Activated naive CD4-positive, alpha-beta T cell treated with anti-CD3 and anti-CD28 coated beads, Interleukin-2, amount 50 U/mL, for 24 hours (primary cell): ENCODE data around the gene ANKK1.

Source experiments
- H3K27ac Mint-ChIP-seq: one replicate; pipeline ENCODE4 v1.8.0; 2021; ENCODE audit warnings: mild to moderate bottlenecking, mixed read lengths
- H3K27me3 Mint-ChIP-seq: one replicate; pipeline ENCODE4 v1.8.0; 2021; ENCODE audit warnings: mixed read lengths
- H3K36me3 Mint-ChIP-seq: one replicate; pipeline ENCODE4 v1.8.0; 2021; ENCODE audit warnings: mixed read lengths
- H3K4me1 Mint-ChIP-seq: one replicate; pipeline ENCODE4 v1.8.0; 2021; ENCODE audit warnings: mixed read lengths
- H3K4me3 Mint-ChIP-seq: one replicate; pipeline ENCODE4 v1.8.0; 2021; ENCODE audit warnings: mild to moderate bottlenecking, mixed read lengths
- H3K9me3 Mint-ChIP-seq: one replicate; pipeline ENCODE4 v1.8.0; 2021; ENCODE audit warnings: mixed read lengths

ANKK1 gene

GRCh38 chr11:113395782-113396336, 8.3 kb downstream of the ANKK1 start:
- H3K4me3 Mint-ChIP-seq = no peak overlapping the region
- H3K27me3 Mint-ChIP-seq = no peaks in the 10 kb centered on the region
- H3K36me3 Mint-ChIP-seq = no peaks in the 10 kb centered on the region
- no peak overlapping the region for H3K27ac Mint-ChIP-seq
- H3K9me3 Mint-ChIP-seq = no peaks in the 10 kb centered on the region
- no peaks in the 10 kb centered on the region for H3K4me1 Mint-ChIP-seq

- no peak overlapping the region for H3K27ac Mint-ChIP-seq
- H3K36me3 Mint-ChIP-seq = no peaks in the 10 kb centered on the region
Measured at GRCh38 chr11:113396690-113397089, 9.1 kb downstream of the ANKK1 start.

GRCh38 chr11:113397212-113397611, 9.6 kb downstream of the ANKK1 start:
- Mint-ChIP-seq H3K4me1 (no peaks in the 10 kb centered on the region), H3K4me3 (no peak overlapping the region), H3K27me3 (no peaks in the 10 kb centered on the region), H3K36me3 (no peaks in the 10 kb centered on the region), H3K9me3 (no peaks in the 10 kb centered on the region), H3K27ac (no peak overlapping the region)

More at GRCh38 chr11:113396690-113397089, 9.1 kb downstream of the ANKK1 start:
- Mint-ChIP-seq H3K9me3 (no peaks in the 10 kb centered on the region), H3K27me3 (no peaks in the 10 kb centered on the region), H3K4me3 (no peak overlapping the region), H3K4me1 (no peaks in the 10 kb centered on the region)

GRCh38 chr11:113397821-113398220, 10.2 kb downstream of the ANKK1 start:
- Mint-ChIP-seq H3K36me3 (no peaks in the 10 kb centered on the region), H3K4me1 (no peaks in the 10 kb centered on the region), H3K9me3 (no peaks in the 10 kb centered on the region), H3K27me3 (no peaks in the 10 kb centered on the region), H3K4me3 (no peak overlapping the region), H3K27ac (no peak overlapping the region)

DNA sequence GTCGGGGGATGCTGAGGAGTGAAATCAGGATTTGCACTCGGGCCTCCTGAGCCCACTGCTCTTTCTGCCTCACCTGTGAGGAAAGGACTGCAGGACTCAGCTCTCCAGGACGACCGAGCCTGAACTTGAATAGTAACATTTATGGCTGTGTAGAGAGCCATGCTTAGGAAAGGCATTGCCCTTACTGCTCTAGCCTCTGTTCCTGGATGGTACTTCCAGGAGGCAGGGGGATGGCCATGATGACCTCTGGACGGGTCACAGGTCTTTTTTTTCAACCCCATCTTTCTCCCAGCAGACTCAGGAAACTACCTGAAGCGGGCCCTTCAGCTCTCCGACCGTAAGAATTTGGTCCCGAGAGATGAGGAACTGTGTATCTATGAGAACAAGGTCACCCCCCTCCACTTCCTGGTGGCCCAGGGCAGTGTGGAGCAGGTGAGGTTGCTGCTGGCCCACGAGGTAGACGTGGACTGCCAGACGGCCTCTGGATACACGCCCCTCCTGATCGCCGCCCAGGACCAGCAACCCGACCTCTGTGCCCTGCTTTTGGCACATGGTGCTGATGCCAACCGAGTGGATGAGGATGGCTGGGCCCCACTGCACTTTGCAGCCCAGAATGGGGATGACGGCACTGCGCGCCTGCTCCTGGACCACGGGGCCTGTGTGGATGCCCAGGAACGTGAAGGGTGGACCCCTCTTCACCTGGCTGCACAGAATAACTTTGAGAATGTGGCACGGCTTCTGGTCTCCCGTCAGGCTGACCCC, 11.3 kb downstream of the ANKK1 start:
- no peaks in the 10 kb centered on the region for H3K4me1 Mint-ChIP-seq
- H3K9me3 Mint-ChIP-seq = no peaks in the 10 kb centered on the region
- no peaks in the 10 kb centered on the region for H3K27me3 Mint-ChIP-seq
- no peak overlapping the region for H3K4me3 Mint-ChIP-seq
- H3K27ac Mint-ChIP-seq = no peak overlapping the region
- no peaks in the 10 kb centered on the region for H3K36me3 Mint-ChIP-seq

DNA sequence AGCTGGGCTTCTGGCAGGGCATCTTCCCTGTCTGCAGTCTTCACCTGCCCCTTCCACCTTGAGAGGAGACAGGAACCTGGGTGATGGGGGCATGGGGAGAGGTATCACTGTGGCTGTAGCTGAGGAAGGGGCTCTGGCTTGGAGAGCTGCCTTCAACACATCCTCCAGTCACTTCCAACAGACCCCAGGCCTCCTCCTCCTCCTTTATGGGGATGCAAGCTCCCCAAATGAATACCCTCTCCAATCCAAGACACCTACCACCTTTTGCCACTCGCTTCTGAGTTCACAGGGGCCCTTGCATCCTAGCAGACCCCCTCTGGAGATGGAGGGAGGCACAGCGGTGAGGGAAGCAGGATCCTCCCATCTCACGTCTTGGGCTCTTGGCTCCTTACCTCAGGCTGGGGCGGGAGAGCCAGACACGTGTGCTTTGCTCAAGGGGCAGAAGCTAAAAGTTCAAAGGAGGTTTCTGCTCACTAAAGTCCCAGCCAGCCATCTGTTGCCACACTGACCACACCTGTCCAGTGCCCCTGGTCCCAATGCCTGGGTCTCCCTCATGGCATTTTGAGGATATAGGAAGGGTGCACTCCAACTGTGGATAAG, 13.2 kb downstream of the ANKK1 start:
- Mint-ChIP-seq H3K27me3 (no peaks in the 10 kb centered on the region), H3K36me3 (no peaks in the 10 kb centered on the region)

DNA sequence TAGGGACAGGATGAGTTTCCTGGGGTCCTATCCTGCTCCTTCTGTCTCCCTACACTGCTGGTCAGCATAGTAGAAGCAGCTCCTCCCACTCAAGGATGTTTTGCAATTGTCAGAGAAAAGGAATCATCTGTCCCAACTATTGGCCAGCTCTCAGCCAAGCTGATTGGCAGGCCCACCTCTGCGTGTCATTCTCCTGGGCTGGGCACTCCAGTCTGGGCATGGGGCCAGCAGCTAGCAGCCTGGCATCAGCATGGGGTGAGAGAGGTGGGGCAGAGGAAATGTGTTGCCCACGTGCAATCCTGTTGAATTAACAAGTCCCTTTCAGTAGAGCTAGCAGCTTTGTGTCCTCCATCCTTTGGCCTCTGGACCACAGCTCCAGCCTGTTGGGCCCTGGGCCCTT, 14.1 kb downstream of the ANKK1 start:
- H3K36me3 Mint-ChIP-seq = no peaks in the 10 kb centered on the region
- H3K27me3 Mint-ChIP-seq = no peaks in the 10 kb centered on the region
- H3K4me3 Mint-ChIP-seq = no peak overlapping the region
- H3K4me1 Mint-ChIP-seq = no peaks in the 10 kb centered on the region
- no peak overlapping the region for H3K27ac Mint-ChIP-seq
- H3K9me3 Mint-ChIP-seq = no peaks in the 10 kb centered on the region

More for the DNA sequence above, 13.2 kb downstream of the ANKK1 start:
- no peaks in the 10 kb centered on the region for H3K9me3 Mint-ChIP-seq
- H3K27ac Mint-ChIP-seq = no peak overlapping the region
- no peak overlapping the region for H3K4me3 Mint-ChIP-seq
- no peaks in the 10 kb centered on the region for H3K4me1 Mint-ChIP-seq

DNA sequence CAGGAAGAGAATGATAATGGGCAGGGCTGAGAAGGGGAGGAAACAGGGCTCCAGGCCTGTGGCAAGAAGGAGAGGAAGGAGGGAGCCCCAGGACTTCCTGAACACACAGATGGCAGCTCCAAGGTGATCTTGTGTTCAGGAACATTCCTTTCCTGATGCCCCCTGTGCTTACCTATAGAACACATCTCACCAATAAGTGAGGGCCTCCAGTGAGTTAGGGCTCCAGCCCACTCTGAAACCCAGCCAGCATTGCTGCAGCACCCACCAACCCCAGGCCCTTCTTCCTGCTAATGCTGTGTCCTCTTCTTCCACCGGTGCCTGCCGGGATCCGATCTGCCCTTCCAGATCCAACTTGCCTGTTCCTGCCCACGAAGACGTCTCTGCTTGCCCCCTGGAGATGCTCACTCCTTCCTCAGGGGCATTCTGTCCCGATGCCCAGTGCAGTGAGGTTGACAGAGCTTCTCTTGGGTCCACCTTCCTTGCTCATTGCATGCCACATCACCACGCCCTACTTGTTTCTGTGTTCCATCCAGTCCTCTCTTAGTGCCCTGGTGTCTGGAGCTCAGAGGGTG, 17.4 kb downstream of the ANKK1 start:
- Mint-ChIP-seq H3K9me3 (no peaks in the 10 kb centered on the region), H3K27me3 (no peaks in the 10 kb centered on the region), H3K36me3 (no peaks in the 10 kb centered on the region), H3K4me1 (no peaks in the 10 kb centered on the region), H3K4me3 (no peak overlapping the region), H3K27ac (no peak overlapping the region)

- no peak overlapping the region for H3K27ac Mint-ChIP-seq
- H3K4me1 Mint-ChIP-seq = no peaks in the 10 kb centered on the region
- no peaks in the 10 kb centered on the region for H3K27me3 Mint-ChIP-seq
- no peak overlapping the region for H3K4me3 Mint-ChIP-seq
- H3K36me3 Mint-ChIP-seq = no peaks in the 10 kb centered on the region
- H3K9me3 Mint-ChIP-seq = no peaks in the 10 kb centered on the region
Measured at GRCh38 chr11:113405724-113406478, 18.3 kb downstream of the ANKK1 start.

DNA sequence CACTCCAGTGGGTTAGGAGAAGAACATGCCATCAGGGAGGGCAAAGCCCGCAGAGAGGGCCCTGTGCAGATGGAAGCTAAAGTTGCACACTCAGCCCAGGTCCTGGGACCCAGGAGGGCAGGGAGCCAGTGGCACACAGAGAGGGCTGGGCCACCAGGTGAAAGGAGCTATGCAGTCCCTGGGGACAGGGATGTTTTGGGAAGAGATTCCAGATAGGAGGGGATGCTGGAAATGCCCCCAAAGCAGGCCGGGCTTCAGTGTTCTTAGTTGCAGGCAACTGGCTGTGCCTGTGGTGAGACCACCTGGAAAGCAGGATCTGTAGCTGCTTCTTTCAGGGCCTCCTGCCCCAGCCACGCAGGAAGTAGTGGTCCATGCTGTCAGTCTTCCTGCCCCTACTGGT, 19.6 kb downstream of the ANKK1 start:
- H3K27me3 Mint-ChIP-seq = no peaks in the 10 kb centered on the region

GRCh38 chr11:113408206-113408605, 20.6 kb downstream of the ANKK1 start:
- H3K4me1 Mint-ChIP-seq = no peaks in the 10 kb centered on the region
- H3K27ac Mint-ChIP-seq = no peak overlapping the region
- no peaks in the 10 kb centered on the region for H3K36me3 Mint-ChIP-seq
- no peak overlapping the region for H3K4me3 Mint-ChIP-seq
- H3K9me3 Mint-ChIP-seq = no peaks in the 10 kb centered on the region
- H3K27me3 Mint-ChIP-seq = no peaks in the 10 kb centered on the region

More for the DNA sequence above, 19.6 kb downstream of the ANKK1 start:
- no peaks in the 10 kb centered on the region for H3K36me3 Mint-ChIP-seq
- H3K9me3 Mint-ChIP-seq = no peaks in the 10 kb centered on the region
- no peak overlapping the region for H3K27ac Mint-ChIP-seq
- no peaks in the 10 kb centered on the region for H3K4me1 Mint-ChIP-seq
- no peak overlapping the region for H3K4me3 Mint-ChIP-seq

DNA sequence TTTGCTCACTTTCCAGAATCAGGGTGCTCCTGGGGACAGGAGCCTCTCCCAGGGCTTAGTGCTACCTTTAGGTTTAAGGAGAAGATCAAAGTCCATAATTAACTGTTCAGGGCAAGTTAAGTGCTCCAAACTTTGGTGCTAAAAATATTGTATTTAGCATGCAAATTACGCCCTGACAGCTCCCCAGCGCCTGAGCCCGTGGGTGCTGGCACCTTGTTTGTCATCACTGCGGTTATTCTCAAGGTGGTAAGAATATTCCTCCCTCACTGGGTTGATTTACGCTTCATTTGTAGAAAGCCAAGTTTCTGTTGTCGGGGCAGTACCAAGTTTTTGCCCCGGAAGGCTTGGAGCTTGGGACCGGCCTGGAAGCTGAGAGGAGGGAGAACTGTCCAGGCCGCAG, 21.3 kb downstream of the ANKK1 start:
- H3K36me3 Mint-ChIP-seq = no peaks in the 10 kb centered on the region
- H3K4me1 Mint-ChIP-seq = no peaks in the 10 kb centered on the region
- no peaks in the 10 kb centered on the region for H3K27me3 Mint-ChIP-seq
- H3K27ac Mint-ChIP-seq = no peak overlapping the region
- no peaks in the 10 kb centered on the region for H3K9me3 Mint-ChIP-seq
- H3K4me3 Mint-ChIP-seq = no peak overlapping the region

GRCh38 chr11:113409526-113409925, 21.9 kb downstream of the ANKK1 start:
- Mint-ChIP-seq H3K9me3 (no peaks in the 10 kb centered on the region), H3K27ac (no peak overlapping the region), H3K4me1 (no peaks in the 10 kb centered on the region), H3K27me3 (no peaks in the 10 kb centered on the region), H3K4me3 (no peak overlapping the region), H3K36me3 (no peaks in the 10 kb centered on the region)

GRCh38 chr11:113410414-113411135, 23.0 kb downstream of the ANKK1 start:
- Mint-ChIP-seq H3K27ac (no peak overlapping the region), H3K9me3 (no peaks in the 10 kb centered on the region)

GRCh38 chr11:113411536-113411935, 24.0 kb downstream of the ANKK1 start:
- H3K4me3 Mint-ChIP-seq = no peak overlapping the region
- no peak overlapping the region for H3K27ac Mint-ChIP-seq
- no peaks in the 10 kb centered on the region for H3K36me3 Mint-ChIP-seq
- no peaks in the 10 kb centered on the region for H3K4me1 Mint-ChIP-seq
- H3K27me3 Mint-ChIP-seq = peaks cover 2% of the 10 kb centered on the region
- no peaks in the 10 kb centered on the region for H3K9me3 Mint-ChIP-seq

More at GRCh38 chr11:113410414-113411135, 23.0 kb downstream of the ANKK1 start:
- Mint-ChIP-seq H3K36me3 (no peaks in the 10 kb centered on the region), H3K27me3 (no peaks in the 10 kb centered on the region), H3K4me1 (no peaks in the 10 kb centered on the region), H3K4me3 (no peak overlapping the region)
